Measurements from ENCODE around the gene F11. TPM values are rescaled to one million over a fixed set of nuclear protein-coding genes. Genes with fewer than 3 reads are reported as not detected.
A peak's percentile ranks its signal among the peaks of the same experiment; 100 is the strongest.

Gene F11
- total and polyA plus RNA-seq, 2 of the 13 experiments (the other 11 are each of a cell fraction or from before 2014, with no cell fraction given) = 35.1 to 58.0 TPM

DNA sequence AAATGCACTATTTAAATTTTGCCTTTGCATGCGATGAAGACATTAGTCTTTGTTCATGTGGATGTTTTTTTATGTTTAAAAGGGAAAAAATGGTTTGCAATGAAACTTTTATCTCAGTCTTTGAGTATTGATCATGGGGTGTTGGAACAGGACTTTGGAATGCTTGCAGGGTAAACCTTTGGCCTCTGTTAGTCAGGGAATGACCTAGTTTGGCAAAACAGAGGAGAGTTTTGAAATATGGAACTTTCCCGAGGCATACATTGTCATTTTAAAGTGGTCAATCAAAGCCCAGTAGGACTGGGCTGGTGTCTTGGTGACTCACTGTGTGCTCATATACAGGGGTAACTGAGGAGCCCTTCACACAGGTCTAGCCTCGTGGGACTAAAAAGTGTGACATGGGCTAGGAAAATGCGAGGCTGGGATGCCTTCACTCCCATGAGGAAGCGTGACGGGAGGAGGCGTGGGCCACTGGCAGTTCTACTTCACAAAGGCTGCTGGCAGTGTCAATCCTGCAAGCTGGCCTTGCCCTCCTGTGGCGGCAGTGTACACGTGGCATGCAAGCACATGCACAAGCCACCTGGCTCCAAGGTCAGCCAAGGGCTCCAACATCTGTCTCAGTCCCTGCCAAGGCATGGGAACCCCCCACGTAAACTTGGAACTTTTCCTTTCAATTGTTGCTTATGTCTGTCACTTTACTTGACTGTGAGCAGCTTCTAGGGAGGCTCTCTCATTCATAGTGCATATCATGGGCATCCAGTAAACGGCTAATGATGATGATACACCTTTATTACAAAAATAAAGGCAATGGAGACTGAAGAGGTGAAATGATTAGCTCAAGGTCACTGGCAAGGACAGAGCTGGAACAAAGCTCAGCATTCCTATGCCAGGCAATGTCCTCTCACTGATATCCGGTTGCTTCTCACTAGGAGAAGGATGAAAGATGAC, 5.2 kb upstream of the F11 start (continued):
- TF ChIP-seq FLYWCH1 (CRISPR knock-in tag; IDR thresholded peaks at IDR 0.05) = no peak
- TF ChIP-seq MIER3 (CRISPR knock-in tag; IDR thresholded peaks at IDR 0.05; ENCODE audit: borderline replicate concordance) = no peak
- no peak for TF ChIP-seq KMT2A (CRISPR knock-in tag; IDR thresholded peaks at IDR 0.05)
- no peak for TF ChIP-seq IRF2 (CRISPR knock-in tag; IDR thresholded peaks at IDR 0.05)
- TF ChIP-seq ZNF12 (CRISPR knock-in tag; IDR thresholded peaks at IDR 0.05) = peak; percentile 69; the same call in 1 of the 2 replicates
- TF ChIP-seq ZNF224 (CRISPR knock-in tag; IDR thresholded peaks at IDR 0.05) = no peak
- no peak for TF ChIP-seq MAFG (CRISPR knock-in tag; IDR thresholded peaks at IDR 0.05)
- TF ChIP-seq, protein P1, sequence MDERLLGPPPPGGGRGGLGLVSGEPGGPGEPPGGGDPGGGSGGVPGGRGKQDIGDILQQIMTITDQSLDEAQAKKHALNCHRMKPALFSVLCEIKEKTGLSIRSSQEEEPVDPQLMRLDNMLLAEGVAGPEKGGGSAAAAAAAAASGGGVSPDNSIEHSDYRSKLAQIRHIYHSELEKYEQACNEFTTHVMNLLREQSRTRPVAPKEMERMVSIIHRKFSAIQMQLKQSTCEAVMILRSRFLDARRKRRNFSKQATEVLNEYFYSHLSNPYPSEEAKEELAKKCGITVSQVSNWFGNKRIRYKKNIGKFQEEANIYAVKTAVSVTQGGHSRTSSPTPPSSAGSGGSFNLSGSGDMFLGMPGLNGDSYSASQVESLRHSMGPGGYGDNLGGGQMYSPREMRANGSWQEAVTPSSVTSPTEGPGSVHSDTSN (CRISPR knock-in tag; IDR thresholded peaks at IDR 0.05) = 0 out of 2 replicates have a peak, but pooled peaks have one; percentile 23
- TF ChIP-seq, protein P2, sequence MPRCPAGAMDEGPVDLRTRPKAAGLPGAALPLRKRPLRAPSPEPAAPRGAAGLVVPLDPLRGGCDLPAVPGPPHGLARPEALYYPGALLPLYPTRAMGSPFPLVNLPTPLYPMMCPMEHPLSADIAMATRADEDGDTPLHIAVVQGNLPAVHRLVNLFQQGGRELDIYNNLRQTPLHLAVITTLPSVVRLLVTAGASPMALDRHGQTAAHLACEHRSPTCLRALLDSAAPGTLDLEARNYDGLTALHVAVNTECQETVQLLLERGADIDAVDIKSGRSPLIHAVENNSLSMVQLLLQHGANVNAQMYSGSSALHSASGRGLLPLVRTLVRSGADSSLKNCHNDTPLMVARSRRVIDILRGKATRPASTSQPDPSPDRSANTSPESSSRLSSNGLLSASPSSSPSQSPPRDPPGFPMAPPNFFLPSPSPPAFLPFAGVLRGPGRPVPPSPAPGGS (CRISPR knock-in tag; IDR thresholded peaks at IDR 0.05) = peak; percentile 84
- TF ChIP-seq, protein P3, sequence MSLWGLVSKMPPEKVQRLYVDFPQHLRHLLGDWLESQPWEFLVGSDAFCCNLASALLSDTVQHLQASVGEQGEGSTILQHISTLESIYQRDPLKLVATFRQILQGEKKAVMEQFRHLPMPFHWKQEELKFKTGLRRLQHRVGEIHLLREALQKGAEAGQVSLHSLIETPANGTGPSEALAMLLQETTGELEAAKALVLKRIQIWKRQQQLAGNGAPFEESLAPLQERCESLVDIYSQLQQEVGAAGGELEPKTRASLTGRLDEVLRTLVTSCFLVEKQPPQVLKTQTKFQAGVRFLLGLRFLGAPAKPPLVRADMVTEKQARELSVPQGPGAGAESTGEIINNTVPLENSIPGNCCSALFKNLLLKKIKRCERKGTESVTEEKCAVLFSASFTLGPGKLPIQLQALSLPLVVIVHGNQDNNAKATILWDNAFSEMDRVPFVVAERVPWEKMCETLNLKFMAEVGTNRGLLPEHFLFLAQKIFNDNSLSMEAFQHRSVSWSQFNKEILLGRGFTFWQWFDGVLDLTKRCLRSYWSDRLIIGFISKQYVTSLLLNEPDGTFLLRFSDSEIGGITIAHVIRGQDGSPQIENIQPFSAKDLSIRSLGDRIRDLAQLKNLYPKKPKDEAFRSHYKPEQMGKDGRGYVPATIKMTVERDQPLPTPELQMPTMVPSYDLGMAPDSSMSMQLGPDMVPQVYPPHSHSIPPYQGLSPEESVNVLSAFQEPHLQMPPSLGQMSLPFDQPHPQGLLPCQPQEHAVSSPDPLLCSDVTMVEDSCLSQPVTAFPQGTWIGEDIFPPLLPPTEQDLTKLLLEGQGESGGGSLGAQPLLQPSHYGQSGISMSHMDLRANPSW (CRISPR knock-in tag; IDR thresholded peaks at IDR 0.05; ENCODE audit: borderline replicate concordance) = no peak
- 0 out of 2 replicates have a peak, but pooled peaks have one; percentile 49 for TF ChIP-seq ZSCAN31 (CRISPR knock-in tag; IDR thresholded peaks at IDR 0.05; ENCODE audit: low read depth)
- TF ChIP-seq, protein P4, sequence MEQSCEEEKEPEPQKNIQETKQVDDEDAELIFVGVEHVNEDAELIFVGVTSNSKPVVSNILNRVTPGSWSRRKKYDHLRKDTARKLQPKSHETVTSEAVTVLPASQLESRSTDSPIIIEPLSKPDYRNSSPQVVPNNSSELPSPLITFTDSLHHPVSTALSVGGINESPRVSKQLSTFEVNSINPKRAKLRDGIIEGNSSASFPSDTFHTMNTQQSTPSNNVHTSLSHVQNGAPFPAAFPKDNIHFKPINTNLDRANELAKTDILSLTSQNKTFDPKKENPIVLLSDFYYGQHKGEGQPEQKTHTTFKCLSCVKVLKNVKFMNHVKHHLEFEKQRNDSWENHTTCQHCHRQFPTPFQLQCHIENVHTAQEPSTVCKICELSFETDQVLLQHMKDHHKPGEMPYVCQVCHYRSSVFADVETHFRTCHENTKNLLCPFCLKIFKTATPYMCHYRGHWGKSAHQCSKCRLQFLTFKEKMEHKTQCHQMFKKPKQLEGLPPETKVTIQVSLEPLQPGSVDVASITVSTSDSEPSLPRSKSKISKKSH (CRISPR knock-in tag; IDR thresholded peaks at IDR 0.05; ENCODE audit: borderline replicate concordance) = peak; percentile 94; the same call in 1 of the 2 replicates
- TF ChIP-seq ZFP1 (CRISPR knock-in tag; IDR thresholded peaks at IDR 0.05) = no peak
- TF ChIP-seq, protein P5, sequence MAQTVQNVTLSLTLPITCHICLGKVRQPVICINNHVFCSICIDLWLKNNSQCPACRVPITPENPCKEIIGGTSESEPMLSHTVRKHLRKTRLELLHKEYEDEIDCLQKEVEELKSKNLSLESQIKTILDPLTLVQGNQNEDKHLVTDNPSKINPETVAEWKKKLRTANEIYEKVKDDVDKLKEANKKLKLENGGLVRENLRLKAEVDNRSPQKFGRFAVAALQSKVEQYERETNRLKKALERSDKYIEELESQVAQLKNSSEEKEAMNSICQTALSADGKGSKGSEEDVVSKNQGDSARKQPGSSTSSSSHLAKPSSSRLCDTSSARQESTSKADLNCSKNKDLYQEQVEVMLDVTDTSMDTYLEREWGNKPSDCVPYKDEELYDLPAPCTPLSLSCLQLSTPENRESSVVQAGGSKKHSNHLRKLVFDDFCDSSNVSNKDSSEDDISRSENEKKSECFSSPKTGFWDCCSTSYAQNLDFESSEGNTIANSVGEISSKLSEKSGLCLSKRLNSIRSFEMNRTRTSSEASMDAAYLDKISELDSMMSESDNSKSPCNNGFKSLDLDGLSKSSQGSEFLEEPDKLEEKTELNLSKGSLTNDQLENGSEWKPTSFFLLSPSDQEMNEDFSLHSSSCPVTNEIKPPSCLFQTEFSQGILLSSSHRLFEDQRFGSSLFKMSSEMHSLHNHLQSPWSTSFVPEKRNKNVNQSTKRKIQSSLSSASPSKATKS (CRISPR knock-in tag; IDR thresholded peaks at IDR 0.05) = peak; percentile 94
- TF ChIP-seq, protein P6, sequence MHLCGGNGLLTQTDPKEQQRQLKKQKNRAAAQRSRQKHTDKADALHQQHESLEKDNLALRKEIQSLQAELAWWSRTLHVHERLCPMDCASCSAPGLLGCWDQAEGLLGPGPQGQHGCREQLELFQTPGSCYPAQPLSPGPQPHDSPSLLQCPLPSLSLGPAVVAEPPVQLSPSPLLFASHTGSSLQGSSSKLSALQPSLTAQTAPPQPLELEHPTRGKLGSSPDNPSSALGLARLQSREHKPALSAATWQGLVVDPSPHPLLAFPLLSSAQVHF (CRISPR knock-in tag; IDR thresholded peaks at IDR 0.05) = peak; percentile 66
- TF ChIP-seq RAD51 (IDR thresholded peaks at IDR 0.05; ENCODE audit: borderline replicate concordance) = no peak
- TF ChIP-seq ZNF296 (CRISPR knock-in tag; conservative IDR thresholded peaks at IDR 0.05) = no peak
- peak; percentile 69; the same call in 1 of the 2 replicates for TF ChIP-seq ZNF790 (CRISPR knock-in tag; IDR thresholded peaks at IDR 0.05; ENCODE audit: borderline replicate concordance)
- TF ChIP-seq ESRRA (CRISPR knock-in tag; IDR thresholded peaks at IDR 0.05; ENCODE audit: low read depth) = peak; percentile 98

Measured in HepG2 (cell line).